A549 treated with ZK216348 at 1 μM for 4 hours (cell line): ENCODE results near the gene PIEZO2. TPM values are rescaled to one million over a fixed set of nuclear protein-coding genes. Genes with fewer than 3 reads are reported as not detected.

Source experiments
- total RNA-seq: library from RNA; stranded (reverse); fragments of 200-300 nt; extraction: Qiagen RNA extraction; gene quantifications from 5 replicates; pipeline ENCODE4 v1.2.3, GENCODE V29; 2022; ENCODE audit warnings: low read depth

The PIEZO2 gene
- total RNA-seq, result 0.47 to 1.5 TPM (median 1.2 TPM) in 5 replicates

GRCh38 chr18:11149441-11150270, at the start of gene PIEZO2:
Gene PIEZO2 (minus strand): TSS chr18:11149569. CDS start chr18:11148588, 981 bp downstream.

